Naive B cell (primary cell): ENCODE measurements around the gene TMED4. TPM values are rescaled to one million over a fixed set of nuclear protein-coding genes. Genes with fewer than 3 reads are reported as not detected.
"Not testable (repeated sequence)": the region's sequence is repeated elsewhere in the genome, so short reads cannot be mapped to it uniquely, and the experiment has no call there.

Experiments used
- ATAC-seq, 2 donors: fragments of 150-1000 bp; cut with Tn5 transposase; 2 replicates each; pipeline ENCODE4 v1.10.0; 2021; ENCODE audit warnings: low read depth in 2 of 2, mild to moderate bottlenecking in 2 of 2, moderate library complexity in 2 of 2
- DNase-seq: peaks from one replicate; pipeline ENCODE4 v3.0.0; 2022
- H3K27ac Mint-ChIP-seq, 6 donors: one replicate each; pipeline ENCODE4 v1.8.0; 2020 to 2022; ENCODE audit warnings: mild to moderate bottlenecking in 6 of 6, mixed read lengths in 6 of 6, moderate library complexity in 5 of 6, inconsistent platforms in 2 of 6
- H3K27me3 Mint-ChIP-seq, 3 donors: one replicate each; pipeline ENCODE4 v1.8.0; 2021 to 2022; ENCODE audit warnings: mixed read lengths in 3 of 3, mild to moderate bottlenecking in 1 of 3
- H3K36me3 Mint-ChIP-seq, 2 donors: one replicate each; pipeline ENCODE4 v1.8.0; 2020 to 2022; ENCODE audit warnings: mixed read lengths in 2 of 2, inconsistent platforms in 1 of 2, mild to moderate bottlenecking in 1 of 2
- H3K4me1 Mint-ChIP-seq, 3 donors: one replicate each; pipeline ENCODE4 v1.8.0; 2020 to 2022; ENCODE audit warnings: mixed read lengths in 3 of 3, inconsistent platforms in 1 of 3, mild to moderate bottlenecking in 1 of 3, moderate library complexity in 1 of 3
- H3K4me3 Mint-ChIP-seq, 8 donors: one replicate each; pipeline ENCODE4 v1.8.0; 2020 to 2022; ENCODE audit warnings: mild to moderate bottlenecking in 8 of 8, mixed read lengths in 8 of 8, moderate library complexity in 8 of 8, inconsistent platforms in 2 of 8
- H3K9me3 Mint-ChIP-seq, 7 donors: one replicate each; pipeline ENCODE4 v1.8.0; 2020 to 2022; ENCODE audit warnings: mixed read lengths in 7 of 7, mild to moderate bottlenecking in 5 of 7, inconsistent platforms in 2 of 7, moderate library complexity in 1 of 7
- polyA plus RNA-seq, 6 donors: library from polyadenylated mRNA; unstranded; fragments of 300-500 nt; fragmentation: Illumina TruSeq; gene quantifications; one replicate each; pipeline ENCODE4 v1.2.3, GENCODE V29; 2021; ENCODE audit warnings: low read depth in 6 of 6

The TMED4 gene
- polyA plus RNA-seq, 6 donors from 2014 or later = 54.8 to 82.0 (median 67.3) TPM

GRCh38 chr7:44559485-44559884 is 22.5 kb downstream of the TMED4 start:
- Mint-ChIP-seq H3K4me3 (no peak overlapping the region), H3K9me3 (no peaks in the 10 kb centered on the region), H3K36me3 (no peaks in the 10 kb centered on the region), H3K27me3 (no peaks in the 10 kb centered on the region), H3K27ac (no peak overlapping the region), H3K4me1 (peaks cover 0 to 18% (median 7%) of the 10 kb centered on the region in 3 donors)
- DNase-seq (no peak), ATAC-seq (no peak)

- no peaks in the 10 kb centered on the region for H3K36me3 Mint-ChIP-seq
- H3K27ac Mint-ChIP-seq = peak overlapping the region in 1 of 6 donors; percentile 75
- no peaks in the 10 kb centered on the region for H3K9me3 Mint-ChIP-seq
- no peak for ATAC-seq
- H3K27me3 Mint-ChIP-seq = peaks cover 0 to 7% (median 0%) of the 10 kb centered on the region in 3 donors
- no peak for DNase-seq
- no peak overlapping the region for H3K4me3 Mint-ChIP-seq
- H3K4me1 Mint-ChIP-seq = peaks cover 0 to 15% (median 0%) of the 10 kb centered on the region in 3 donors
These were observed 24.5 kb downstream of the TMED4 start for GRCh38 chr7:44557485-44557884.

GRCh38 chr7:44555350-44555749 is 26.7 kb downstream of the TMED4 start:
- ATAC-seq (no peak), DNase-seq (no peak)
- H3K36me3 Mint-ChIP-seq = no peaks in the 10 kb centered on the region
- peaks cover 0 to 15% (median 0%) of the 10 kb centered on the region in 3 donors for H3K4me1 Mint-ChIP-seq
- H3K27ac Mint-ChIP-seq = peak overlapping the region in 1 of 6 donors; percentile 73
- peaks cover 0 to 7% (median 0%) of the 10 kb centered on the region in 3 donors for H3K27me3 Mint-ChIP-seq
- H3K4me3 Mint-ChIP-seq = no peak overlapping the region
- H3K9me3 Mint-ChIP-seq = peaks cover 0 to 1% (median 0%) of the 10 kb centered on the region in 7 donors

- H3K9me3 Mint-ChIP-seq, H3K36me3 Mint-ChIP-seq, H3K27ac Mint-ChIP-seq, H3K4me3 Mint-ChIP-seq, ATAC-seq, DNase-seq: not testable (repeated sequence)
- peaks cover 4 to 16% (median 14%) of the 10 kb centered on the region in 3 donors for H3K27me3 Mint-ChIP-seq
- peaks cover 0 to 15% (median 0%) of the 10 kb centered on the region in 3 donors for H3K4me1 Mint-ChIP-seq
These were observed 29.5 kb downstream of the TMED4 start for GRCh38 chr7:44552473-44553005.

GRCh38 chr7:44549457-44549856 is 32.6 kb downstream of the TMED4 start:
- no peaks in the 10 kb centered on the region for H3K4me1 Mint-ChIP-seq
- H3K27me3 Mint-ChIP-seq = peaks cover 15 to 33% (median 25%) of the 10 kb centered on the region in 3 donors
- no peak overlapping the region for H3K4me3 Mint-ChIP-seq
- ATAC-seq (no peak), DNase-seq (no peak)
- peaks cover 0 to 1% (median 0%) of the 10 kb centered on the region in 7 donors for H3K9me3 Mint-ChIP-seq
- no peaks in the 10 kb centered on the region for H3K36me3 Mint-ChIP-seq
- no peak overlapping the region for H3K27ac Mint-ChIP-seq

GRCh38 chr7:44548893-44549292 is 33.1 kb downstream of the TMED4 start:
- H3K4me3 Mint-ChIP-seq = no peak overlapping the region
- H3K4me1 Mint-ChIP-seq = no peaks in the 10 kb centered on the region
- no peak overlapping the region for H3K27ac Mint-ChIP-seq
- peaks cover 0 to 1% (median 0%) of the 10 kb centered on the region in 7 donors for H3K9me3 Mint-ChIP-seq
- no peak for ATAC-seq
- no peaks in the 10 kb centered on the region for H3K36me3 Mint-ChIP-seq
- peaks cover 19 to 38% (median 29%) of the 10 kb centered on the region in 3 donors for H3K27me3 Mint-ChIP-seq
- DNase-seq = no peak

- no peaks in the 10 kb centered on the region for H3K36me3 Mint-ChIP-seq
- H3K27ac Mint-ChIP-seq = peak overlapping the region in 1 of 6 donors; percentile 49
- ATAC-seq = no peak
- H3K9me3 Mint-ChIP-seq = peaks cover 0 to 1% (median 0%) of the 10 kb centered on the region in 7 donors
- no peak for DNase-seq
- peaks cover 19 to 39% (median 36%) of the 10 kb centered on the region in 3 donors for H3K27me3 Mint-ChIP-seq
- no peak overlapping the region for H3K4me3 Mint-ChIP-seq
- no peaks in the 10 kb centered on the region for H3K4me1 Mint-ChIP-seq
These were observed 34.3 kb downstream of the TMED4 start for GRCh38 chr7:44547536-44548231.

- Mint-ChIP-seq H3K9me3 (no peaks in the 10 kb centered on the region), H3K4me1 (no peaks in the 10 kb centered on the region), H3K4me3 (peak overlapping the region in 1 of 8 donors; percentile 55), H3K27ac (peak overlapping the region in 1 of 6 donors; percentile 22), H3K36me3 (no peaks in the 10 kb centered on the region), H3K27me3 (peaks cover 14 to 21% (median 19%) of the 10 kb centered on the region in 3 donors)
- ATAC-seq (no peak), DNase-seq (no peak)
These were observed 40.0 kb downstream of the TMED4 start for GRCh38 chr7:44541876-44542610.

GRCh38 chr7:44541028-44541869 is 40.8 kb downstream of the TMED4 start, which contains the start of gene NPC1L1:
NPC1L1 (minus strand) TSS chr7:44541330; CDS start chr7:44541259, 71 bp downstream.
- H3K4me1 Mint-ChIP-seq = no peaks in the 10 kb centered on the region
- ATAC-seq (no peak), DNase-seq (no peak)
- H3K27ac Mint-ChIP-seq = peak within 1 kb of the TSS in 2 of 6 donors; percentile 22 to 79
- H3K9me3 Mint-ChIP-seq = no peaks in the 10 kb centered on the region
- no peaks in the 10 kb centered on the region for H3K36me3 Mint-ChIP-seq
- peaks cover 14% of the 10 kb centered on the region in 3 donors for H3K27me3 Mint-ChIP-seq
- peak within 1 kb of the TSS in 1 of 8 donors; percentile 55 for H3K4me3 Mint-ChIP-seq

- H3K4me1 Mint-ChIP-seq = no peaks in the 10 kb centered on the region
- no peaks in the 10 kb centered on the region for H3K36me3 Mint-ChIP-seq
- ATAC-seq = no peak
- H3K27me3 Mint-ChIP-seq = peaks cover 13 to 14% (median 14%) of the 10 kb centered on the region in 3 donors
- no peak overlapping the region for H3K27ac Mint-ChIP-seq
- no peak for DNase-seq
- no peaks in the 10 kb centered on the region for H3K9me3 Mint-ChIP-seq
- no peak overlapping the region for H3K4me3 Mint-ChIP-seq
These were observed 41.4 kb downstream of the TMED4 start for GRCh38 chr7:44540592-44541027.

- Mint-ChIP-seq H3K27ac (peak overlapping the region in 1 of 6 donors; percentile 79), H3K4me3 (no peak overlapping the region), H3K9me3 (no peaks in the 10 kb centered on the region), H3K4me1 (no peaks in the 10 kb centered on the region), H3K27me3 (peaks cover 6 to 14% (median 12%) of the 10 kb centered on the region in 3 donors), H3K36me3 (no peaks in the 10 kb centered on the region)
- ATAC-seq (no peak), DNase-seq (no peak)
These were observed 42.1 kb downstream of the TMED4 start for GRCh38 chr7:44539669-44540506.
